NCI-H1048 (cell line): ENCODE results near the gene SCGB3A1.

Source experiments
- DNase-seq: peaks from one replicate; lab custom pipeline; 2025; lab: John Stamatoyannopoulos, UW

The SCGB3A1 gene

GRCh38 chr5:180604271-180604670 lies 13.0 kb upstream of the SCGB3A1 start:
- DNase-seq, result no peak

GRCh38 chr5:180603076-180603594 lies 11.8 kb upstream of the SCGB3A1 start:
- DNase-seq, result no peak

GRCh38 chr5:180602481-180603075 lies 11.3 kb upstream of the SCGB3A1 start:
- DNase-seq, result no peak

- DNase-seq, result no peak
Measured at GRCh38 chr5:180601591-180602480, 10.5 kb upstream of the SCGB3A1 start.

GRCh38 chr5:180600554-180601041 lies 9.3 kb upstream of the SCGB3A1 start:
- DNase-seq, result no peak

- no peak for DNase-seq
Measured at GRCh38 chr5:180599981-180600553, 8.8 kb upstream of the SCGB3A1 start.

- no peak for DNase-seq
Measured at GRCh38 chr5:180599590-180599914, 8.3 kb upstream of the SCGB3A1 start.

- no peak for DNase-seq
Measured at GRCh38 chr5:180598797-180599589, 7.7 kb upstream of the SCGB3A1 start.

- no peak for DNase-seq
Measured at GRCh38 chr5:180598316-180598701, 7.0 kb upstream of the SCGB3A1 start.

GRCh38 chr5:180596668-180597231 lies 5.5 kb upstream of the SCGB3A1 start:
- no peak for DNase-seq

- DNase-seq, result no peak
Measured at GRCh38 chr5:180596115-180596667, 4.9 kb upstream of the SCGB3A1 start.

GRCh38 chr5:180595381-180596114 lies 4.2 kb upstream of the SCGB3A1 start:
- DNase-seq, result no peak

- no peak for DNase-seq
Measured at GRCh38 chr5:180595046-180595379, 3.7 kb upstream of the SCGB3A1 start.

- no peak for DNase-seq
Measured at GRCh38 chr5:180594311-180595045, 3.2 kb upstream of the SCGB3A1 start.

- DNase-seq, result no peak
Measured at GRCh38 chr5:180593446-180594206, 2.3 kb upstream of the SCGB3A1 start.

- no peak for DNase-seq
Measured at GRCh38 chr5:180592176-180592575, 877 bp upstream of the SCGB3A1 start.

- no peak for DNase-seq
Measured at GRCh38 chr5:180590543-180591310, 572 bp downstream of the SCGB3A1 start.

- DNase-seq, result no peak
Measured at GRCh38 chr5:180589771-180590542, 1.3 kb downstream of the SCGB3A1 start.
